Skeletal muscle cell (primary cell): ENCODE results near the gene NEGR1.
A peak's percentile ranks its signal among the peaks of the same experiment; 100 is the strongest.

Experiments
- DNase-seq: peaks from one replicate; pipeline ENCODE4 v3.0.0-alpha.2; 2010; ENCODE audit warnings: low read depth
- H3K4me3 ChIP-seq: 2 replicates; pipeline ENCODE4 v1.5.1; 2011; ENCODE audit warnings: low read depth, mild to moderate bottlenecking, control low read depth, low read length, moderate library complexity

NEGR1 gene

DNA sequence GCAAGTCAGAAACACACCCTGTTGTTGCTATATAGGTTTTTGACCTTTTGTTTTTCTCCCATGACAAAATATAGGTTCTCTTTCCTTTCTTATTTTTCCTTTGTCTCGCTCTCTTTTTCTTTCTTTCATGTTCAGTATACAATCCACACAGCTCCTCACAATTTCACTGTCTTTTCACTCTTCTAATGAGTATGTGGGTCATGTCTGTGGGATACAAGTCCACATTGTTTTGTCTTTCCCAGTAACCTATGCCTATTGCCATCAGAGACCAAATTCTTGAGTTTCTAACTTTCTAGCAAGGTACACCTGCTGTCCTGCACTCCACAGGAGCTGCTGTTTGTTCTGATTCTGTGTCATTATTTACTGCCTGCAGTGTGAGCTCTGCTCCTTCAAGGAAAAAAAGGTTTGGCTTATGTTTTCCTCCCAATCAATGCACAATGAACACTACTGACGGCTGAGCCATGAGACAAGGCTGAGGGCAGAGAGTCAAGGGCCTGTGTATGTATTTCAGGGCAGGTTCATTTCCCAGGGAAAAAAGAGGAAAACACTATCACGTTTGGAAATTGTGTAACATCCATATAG lies 453.8 kb downstream of the NEGR1 start:
- no peak overlapping the region for H3K4me3 ChIP-seq
- DNase-seq, result no peak

DNA sequence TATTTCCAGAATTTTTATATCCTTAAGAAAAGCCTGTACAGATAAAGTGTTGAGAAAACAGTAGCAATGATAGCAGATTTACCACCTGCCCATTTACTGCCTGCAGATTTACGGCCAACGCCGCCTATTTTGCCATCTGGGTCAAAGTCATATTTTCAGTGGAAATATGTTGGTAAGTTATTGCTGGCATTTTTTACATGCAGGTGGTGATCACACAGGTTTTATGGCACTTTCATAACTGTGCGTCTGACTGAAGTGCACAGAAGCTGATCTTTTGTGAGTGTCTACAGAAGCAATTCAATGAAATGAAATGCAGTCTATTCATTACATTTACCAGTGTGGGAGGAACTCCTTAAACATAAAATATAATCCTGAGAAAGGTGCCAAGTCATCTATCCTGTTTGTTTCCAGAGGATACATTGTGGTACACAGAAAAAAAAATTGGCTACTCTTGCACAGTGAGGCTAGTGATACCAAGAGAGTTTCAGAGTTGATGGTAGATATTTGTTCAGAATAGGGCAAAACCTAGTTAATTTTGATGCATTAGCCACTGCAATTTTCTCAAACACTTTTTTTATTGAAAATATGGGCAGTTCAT lies 458.5 kb downstream of the NEGR1 start:
- H3K4me3 ChIP-seq, result no peak overlapping the region
- no peak for DNase-seq

DNA sequence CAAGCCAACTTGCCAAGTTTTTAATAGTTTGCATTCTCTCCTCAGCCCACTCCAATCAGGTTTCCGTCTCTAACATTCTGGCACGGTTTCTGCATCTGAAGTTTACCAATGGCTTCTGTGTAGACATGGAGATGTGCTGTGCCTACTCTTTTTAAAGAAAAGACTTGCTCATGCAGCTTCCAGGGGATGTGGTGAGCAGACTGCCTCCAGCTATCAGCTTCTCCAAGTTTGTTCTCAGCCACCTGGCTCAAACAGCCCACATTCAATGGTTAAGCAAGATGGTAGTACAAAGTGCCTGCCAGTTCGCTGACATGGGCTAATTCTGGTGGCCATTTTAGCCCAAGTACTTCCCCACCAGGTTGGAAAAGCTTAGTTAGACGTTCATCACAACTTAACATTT lies 465.3 kb downstream of the NEGR1 start:
- DNase-seq, result no peak
- H3K4me3 ChIP-seq, result no peak overlapping the region

DNA sequence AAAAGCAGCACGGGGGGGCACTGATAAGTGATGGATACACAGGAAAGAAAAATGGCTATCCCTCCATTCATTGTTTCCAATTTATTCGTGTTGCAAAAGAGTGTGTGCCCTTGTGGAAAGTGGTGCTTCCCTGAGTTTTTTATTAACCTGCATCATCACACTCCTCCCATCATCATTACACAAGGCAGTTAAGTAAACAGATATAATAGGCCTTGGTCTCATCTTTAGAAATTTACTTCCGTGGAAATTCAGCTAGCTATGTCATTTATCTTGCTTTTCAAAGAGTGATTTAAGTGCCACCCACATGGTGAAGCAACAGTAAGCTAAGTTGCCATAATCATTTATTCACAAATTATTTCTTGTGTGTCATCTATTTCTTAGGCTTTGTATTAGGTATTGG lies 473.3 kb downstream of the NEGR1 start:
- DNase-seq, result no peak
- no peak overlapping the region for H3K4me3 ChIP-seq

DNA sequence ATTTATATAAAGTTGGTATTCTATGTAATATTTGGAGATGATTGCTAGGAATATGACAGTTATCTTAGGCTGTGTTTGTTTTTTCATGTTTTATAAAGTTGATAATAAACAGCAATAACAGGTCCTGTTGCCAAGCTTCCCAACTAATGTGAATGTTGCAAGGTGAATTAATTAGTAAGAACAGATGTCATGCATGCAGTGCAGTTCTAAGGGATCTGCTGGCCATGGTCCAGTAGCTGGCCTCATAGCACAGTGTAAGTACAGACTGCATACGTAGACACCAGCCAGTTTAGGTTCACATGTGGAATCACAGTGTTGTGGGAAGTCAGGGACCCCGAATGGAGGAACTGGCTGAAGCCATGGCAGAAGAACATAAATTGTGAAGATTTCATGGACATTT lies 478.2 kb downstream of the NEGR1 start:
- no peak for DNase-seq
- no peak overlapping the region for H3K4me3 ChIP-seq

DNA sequence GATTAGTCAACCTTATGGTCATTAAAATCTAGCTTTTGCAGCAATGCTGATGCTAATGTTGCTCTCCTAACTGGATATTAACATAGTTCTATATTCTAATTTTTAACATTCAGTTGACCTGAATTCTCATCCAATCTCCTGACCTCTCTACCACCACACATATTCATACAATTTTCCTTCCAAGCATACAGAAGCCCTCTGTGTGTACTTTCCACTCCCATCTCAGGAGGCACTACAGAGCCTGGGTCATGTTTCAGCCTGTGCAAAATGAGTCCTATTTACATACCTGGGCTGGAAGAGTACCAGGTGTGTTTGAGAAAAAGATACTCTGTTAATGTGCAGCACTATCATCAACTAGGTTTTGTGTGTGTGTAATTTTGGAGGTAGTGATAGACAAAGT lies 486.3 kb downstream of the NEGR1 start:
- H3K4me3 ChIP-seq, result no peak overlapping the region
- DNase-seq, result no peak

DNA sequence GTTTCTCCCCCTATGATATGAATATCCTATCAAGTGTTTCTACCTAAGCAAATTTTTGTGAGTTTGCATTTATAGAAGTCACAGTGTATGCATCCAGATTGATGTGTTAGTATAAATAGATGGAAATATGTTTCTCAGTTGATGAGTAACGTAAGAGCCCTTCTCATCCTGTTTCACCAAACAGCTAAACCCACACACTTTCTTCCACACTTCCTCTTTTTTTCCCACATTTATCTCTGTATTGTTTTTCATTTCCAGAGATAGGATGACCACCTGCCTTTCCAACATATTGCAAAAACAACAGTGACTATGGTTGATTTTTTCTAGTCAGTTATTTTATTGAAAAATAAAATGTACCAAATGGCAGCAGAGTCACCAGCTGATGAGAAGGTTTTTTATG lies 490.1 kb downstream of the NEGR1 start:
- no peak overlapping the region for H3K4me3 ChIP-seq
- DNase-seq, result no peak

DNA sequence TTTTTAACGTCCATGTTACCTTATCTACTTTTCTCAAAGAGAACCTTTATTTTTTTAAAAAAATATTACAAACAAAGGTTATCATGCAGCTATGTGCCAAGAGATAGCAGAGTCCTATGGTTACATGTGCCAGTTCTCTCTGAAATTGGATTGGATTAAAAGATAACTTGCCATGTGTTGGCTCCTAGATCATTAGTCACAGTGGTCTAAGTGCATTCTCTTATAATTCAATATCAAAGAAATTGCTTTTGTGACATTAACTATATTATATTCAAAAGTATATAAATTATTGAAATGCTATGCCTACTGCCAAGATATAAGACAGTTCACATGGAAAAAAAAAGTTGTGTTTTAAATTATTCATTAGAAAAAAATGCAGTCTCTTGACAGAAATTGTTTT lies 494.2 kb downstream of the NEGR1 start:
- H3K4me3 ChIP-seq, result no peak overlapping the region
- no peak for DNase-seq

DNA sequence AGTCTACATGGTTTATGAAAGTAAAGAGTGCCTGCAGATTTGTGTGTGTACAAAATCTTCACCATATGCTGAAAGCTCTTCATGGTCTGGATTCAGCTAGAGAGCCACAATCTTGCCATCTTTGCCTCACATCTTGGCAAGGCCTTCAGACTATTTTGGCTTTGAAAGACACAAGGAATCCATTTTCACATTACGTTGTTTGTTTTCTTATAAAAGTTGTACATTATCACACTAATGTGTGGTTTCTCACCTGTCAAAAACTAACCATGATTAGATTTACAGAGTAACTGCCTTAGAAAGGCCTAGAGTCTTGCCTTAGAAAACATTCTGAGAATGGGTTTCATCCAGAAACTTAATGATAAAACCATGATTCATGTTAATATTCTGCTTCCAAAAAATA lies 494.6 kb downstream of the NEGR1 start:
- no peak for DNase-seq
- no peak overlapping the region for H3K4me3 ChIP-seq

DNA sequence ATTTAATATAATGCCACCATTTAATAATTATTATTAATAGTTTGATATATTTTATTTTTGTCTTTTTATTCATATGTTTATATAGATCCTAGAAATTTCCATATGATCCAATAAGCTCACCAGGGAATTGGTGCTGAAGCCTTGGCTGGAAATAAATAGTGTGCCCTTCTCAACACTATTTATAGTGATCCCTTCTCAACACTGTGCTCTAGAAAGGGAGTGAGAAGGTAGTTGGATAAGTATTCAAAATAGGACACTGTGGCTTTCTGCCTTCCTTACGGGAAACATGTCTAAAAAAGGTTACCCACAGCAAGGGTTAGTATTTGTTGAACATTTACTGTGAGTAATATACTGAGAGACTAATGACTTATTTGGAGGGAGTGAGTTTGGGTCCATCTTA lies 496.1 kb downstream of the NEGR1 start:
- no peak overlapping the region for H3K4me3 ChIP-seq
- no peak for DNase-seq

DNA sequence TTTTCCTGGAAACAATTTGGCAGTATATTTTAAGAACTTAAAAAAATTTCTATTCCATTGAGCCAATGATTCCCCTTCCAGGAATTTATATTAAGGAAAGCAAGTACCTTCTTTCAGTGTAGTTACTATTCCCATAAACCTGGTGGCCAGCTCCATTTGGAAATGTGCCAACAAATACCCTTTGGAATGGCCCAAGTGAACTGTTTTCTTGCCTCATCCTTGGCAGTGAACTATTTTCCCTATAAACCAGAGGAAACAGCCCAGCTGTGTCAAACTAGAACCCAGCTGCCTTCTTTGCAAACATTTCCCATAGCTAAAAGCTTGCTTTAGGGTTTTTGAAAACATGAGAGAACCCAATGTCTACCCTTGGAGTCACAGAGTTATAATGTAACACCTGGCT lies 496.9 kb downstream of the NEGR1 start:
- no peak overlapping the region for H3K4me3 ChIP-seq
- DNase-seq, result peak; percentile 51

DNA sequence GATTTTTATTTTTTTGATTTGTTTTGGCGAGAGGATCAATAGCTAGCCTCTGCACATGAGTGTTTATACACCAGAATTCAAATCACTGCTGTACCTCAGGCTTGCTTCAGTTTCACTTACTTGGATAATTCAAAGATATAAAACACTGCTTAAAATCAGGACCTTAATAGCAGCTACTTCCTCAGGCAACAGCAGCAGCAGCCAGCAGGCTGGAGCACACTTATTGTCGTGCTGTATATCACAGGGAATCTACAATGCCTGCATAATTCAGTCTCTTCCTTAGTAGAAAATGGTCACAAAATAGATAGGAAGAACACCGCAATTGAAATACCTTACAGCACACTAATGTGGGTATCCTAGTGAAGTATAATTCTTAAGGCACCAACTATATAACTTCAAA lies 497.3 kb downstream of the NEGR1 start:
- H3K4me3 ChIP-seq, result no peak overlapping the region
- DNase-seq, result no peak

DNA sequence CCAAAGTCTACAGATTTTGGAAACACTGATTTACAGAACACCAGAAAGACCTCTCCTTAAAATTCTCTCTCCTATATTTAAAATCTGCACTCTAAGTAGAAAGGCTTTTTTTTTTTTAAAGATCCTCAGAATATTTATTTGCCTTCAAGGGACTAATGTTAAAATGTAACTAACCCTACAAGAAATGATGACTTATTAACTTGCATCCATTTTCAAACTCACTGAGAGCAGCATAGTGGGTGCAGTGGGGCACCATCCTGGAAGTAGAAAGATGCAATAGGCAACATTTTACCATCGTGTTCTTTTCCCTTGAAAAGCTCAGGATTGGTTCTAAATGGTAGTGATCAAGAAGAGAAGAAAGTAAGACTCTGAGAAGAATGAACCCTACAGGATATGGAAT lies 498.1 kb downstream of the NEGR1 start:
- DNase-seq, result no peak
- H3K4me3 ChIP-seq, result no peak overlapping the region

DNA sequence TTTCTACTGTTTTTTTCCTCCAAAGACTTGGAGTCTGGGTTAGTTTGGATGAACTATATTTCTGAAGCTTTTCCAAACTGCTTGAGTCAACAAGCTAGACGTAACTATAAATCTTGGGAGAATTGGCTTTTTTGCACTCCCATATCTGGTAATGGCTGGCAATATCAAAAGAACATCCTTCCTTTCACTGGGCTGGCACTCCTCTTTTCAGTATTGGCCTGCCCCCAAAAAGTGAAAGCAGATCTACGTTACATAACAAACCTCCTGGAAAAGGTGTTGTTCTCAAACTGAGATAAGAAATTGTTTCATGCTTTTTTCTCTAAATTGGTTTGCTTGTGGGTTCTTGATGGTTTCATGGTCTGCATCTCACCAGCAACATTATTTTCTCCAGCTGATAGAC lies 499.3 kb downstream of the NEGR1 start:
- no peak overlapping the region for H3K4me3 ChIP-seq

DNA sequence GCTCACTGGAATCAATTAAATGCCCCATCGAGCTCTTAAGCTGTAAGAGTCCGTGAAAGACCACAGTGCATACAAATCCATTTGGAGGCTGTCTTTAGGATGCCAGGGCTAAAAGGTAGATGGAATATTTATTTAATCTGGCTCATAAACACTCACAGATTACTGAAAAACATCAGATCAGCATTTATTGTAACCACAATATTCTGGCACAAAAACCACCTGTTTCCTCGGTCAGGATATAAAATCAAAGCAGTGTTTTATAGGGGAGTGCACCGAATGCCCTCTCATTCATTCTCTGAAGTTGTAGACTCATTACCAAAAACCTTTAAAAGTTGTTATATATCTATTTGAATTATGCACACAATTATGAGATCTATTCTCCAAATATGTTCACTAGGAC lies 500.9 kb downstream of the NEGR1 start:
- no peak for DNase-seq
- no peak overlapping the region for H3K4me3 ChIP-seq

More for the DNA sequence above, 499.3 kb downstream of the NEGR1 start:
- DNase-seq, result no peak

DNA sequence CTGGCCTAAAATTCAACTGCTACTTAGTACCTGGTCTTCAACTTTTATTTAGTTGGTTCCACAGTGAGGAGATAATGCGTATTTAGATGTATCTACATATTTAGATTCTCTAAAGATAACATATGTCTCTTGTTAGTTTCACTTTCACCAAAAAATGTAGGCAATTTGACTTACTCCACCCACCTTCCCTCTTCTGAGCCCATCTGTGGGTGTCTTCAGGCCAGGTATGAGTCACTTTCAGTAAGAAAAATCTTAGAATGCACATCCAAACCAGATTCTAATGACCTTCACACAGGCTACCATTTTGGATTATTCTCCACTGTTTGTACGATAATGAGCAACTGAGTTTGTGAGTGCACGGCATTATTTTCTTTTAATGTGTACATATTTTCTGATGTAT lies 501.7 kb downstream of the NEGR1 start:
- no peak overlapping the region for H3K4me3 ChIP-seq
- DNase-seq, result no peak

DNA sequence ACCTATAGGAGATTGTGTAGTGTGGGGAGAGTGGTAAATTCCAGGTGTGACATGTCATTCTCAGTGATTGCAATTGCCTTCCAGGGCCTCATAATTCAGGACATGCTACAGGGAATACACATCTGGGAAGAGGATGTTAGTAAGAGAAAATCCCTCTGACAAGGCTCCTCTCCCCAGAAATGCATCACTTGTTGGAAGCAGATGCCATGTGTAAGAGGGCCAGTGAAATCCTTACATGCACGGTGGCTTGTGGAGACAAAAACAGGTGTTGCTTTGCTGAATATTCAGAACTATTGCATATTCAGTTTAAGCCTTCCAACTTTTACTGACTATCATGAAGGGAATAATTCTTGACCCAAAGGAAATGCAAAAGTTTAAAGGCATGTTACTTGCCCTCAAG lies 503.4 kb downstream of the NEGR1 start:
- DNase-seq, result no peak
- H3K4me3 ChIP-seq, result no peak overlapping the region

DNA sequence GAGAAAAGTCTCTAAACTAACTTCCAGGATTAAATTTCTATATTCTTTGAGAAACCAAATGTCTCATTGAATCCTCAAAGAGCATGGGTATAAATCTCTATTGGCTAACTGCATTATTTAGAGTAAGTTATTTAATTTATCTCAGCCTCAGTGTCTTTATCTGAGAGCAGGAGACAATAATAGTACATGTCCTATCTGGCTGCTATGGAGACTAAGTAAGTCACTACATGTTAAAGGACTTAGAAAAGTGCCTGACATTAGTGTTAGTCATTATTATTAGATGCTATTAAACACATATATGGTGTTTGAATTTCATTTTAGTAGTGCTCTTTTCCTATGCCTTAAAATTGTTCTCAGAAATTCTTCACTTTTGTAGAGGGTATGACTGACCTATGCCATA lies 505.2 kb downstream of the NEGR1 start:
- no peak overlapping the region for H3K4me3 ChIP-seq
- no peak for DNase-seq

DNA sequence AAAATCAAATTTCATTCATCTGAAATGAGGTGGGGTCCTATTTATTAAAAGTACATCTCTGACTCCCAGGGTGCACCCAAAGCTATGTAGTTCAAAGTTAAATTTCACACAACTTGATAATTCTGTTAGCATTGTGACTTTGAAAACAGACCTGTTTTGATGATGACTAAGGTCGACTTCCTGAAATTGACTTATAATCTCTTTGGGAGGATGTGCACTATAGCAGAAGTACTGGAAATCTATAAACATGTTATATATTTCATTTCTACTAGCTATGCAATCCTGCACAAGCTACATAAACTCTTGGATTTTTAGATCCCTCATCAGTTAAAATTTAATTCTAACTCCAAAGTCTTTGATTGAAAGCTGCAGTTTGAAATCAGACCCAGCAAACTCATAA lies 507.6 kb downstream of the NEGR1 start:
- no peak for DNase-seq
- H3K4me3 ChIP-seq, result no peak overlapping the region

DNA sequence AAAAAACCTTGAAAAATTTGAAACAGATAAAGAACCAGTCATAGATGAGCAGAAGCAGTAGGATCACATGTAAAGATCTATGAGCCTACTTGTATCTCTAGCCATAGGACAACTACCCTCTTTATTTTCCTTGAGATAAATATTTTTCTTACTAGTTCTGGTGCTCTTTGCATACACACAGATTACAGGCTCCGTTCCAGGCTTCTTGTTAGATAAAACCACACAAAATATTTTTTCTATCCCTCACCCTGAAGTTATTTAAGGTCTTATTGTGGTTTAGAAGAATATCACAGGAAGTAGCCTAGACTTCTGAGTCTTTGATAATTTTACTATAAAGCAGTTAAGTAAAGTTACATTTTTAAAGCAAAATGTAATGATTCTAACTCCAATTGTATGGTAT lies 512.2 kb downstream of the NEGR1 start:
- DNase-seq, result no peak
- H3K4me3 ChIP-seq, result no peak overlapping the region

DNA sequence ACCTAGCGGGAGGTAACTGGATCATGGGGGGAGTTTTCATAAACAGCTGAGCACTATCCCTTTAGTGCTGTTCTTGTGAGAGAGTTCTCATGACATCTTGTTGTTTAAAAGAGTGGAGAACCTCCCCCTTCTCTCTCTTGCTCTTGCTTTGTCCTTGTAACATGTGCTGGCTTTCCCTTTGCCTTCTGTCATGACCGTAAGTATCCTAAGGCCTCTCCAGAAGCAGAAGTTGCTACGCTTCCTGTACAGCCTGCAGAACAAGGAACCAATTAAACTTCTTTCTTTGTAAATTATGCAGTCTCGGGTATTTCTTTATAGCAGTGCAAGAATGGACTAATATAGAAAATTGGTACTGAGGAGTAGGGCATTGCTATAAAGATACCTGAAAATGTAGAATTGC lies 515.6 kb downstream of the NEGR1 start:
- DNase-seq, result no peak
- H3K4me3 ChIP-seq, result no peak overlapping the region
